Astrocyte (in vitro differentiated cells and primary cell): ENCODE measurements around the gene XDH.

Experiments
- CTCF ChIP-seq: IDR thresholded peaks from 2 replicates; pipeline ENCODE4 v1.5.1; 2011; ENCODE audit warnings: low read depth, mild to moderate bottlenecking, inconsistent platforms, low read length, moderate library complexity; ENCODE audit not compliant: insufficient read depth
- EZH2 ChIP-seq: IDR thresholded peaks from 2 replicates; pipeline ENCODE4 v1.6.1; 2012; ENCODE audit warnings: mild to moderate bottlenecking, low read length, inconsistent platforms; ENCODE audit not compliant: insufficient read depth

DNA sequence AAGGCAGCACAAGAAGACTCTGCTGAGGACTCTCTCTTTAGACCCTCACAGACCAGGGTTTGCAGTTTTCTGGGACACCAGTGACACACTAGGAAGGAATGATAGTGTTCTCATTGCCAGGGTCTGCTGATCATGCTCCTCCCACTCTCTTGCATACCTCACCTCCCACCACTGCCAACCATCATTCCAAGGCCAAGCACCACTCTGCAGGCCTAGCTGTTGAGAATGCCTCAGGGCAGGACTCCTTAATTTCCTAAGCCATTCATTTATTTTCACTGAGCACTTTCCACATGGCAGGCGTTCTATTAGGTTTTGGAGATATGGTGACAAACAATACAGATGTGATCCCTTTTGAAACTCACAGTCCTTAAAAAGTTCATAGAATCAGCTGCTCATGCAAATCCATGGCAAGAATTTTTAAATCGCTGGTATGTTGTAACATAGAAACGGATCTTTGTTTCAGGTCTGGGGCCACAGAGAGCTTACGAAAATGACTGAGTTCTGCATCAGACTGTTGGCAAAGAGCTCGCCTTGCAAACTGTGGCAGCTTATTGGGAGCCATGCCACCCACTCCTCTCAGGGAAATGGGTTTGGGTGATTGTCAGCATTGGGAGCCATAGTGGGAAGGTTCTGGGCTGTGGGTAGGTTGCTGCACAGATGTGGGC, 78.5 kb downstream of the XDH start:
- TF ChIP-seq CTCF (no peak), EZH2 (no peak)
